Hepatocyte (in vitro differentiated cells): ENCODE measurements around the gene PXMP2.

Experiments used
- CTCF ChIP-seq: fragments of 200-600 bp; sonication (generic); IDR thresholded peaks from 2 replicates; pipeline ENCODE4 v1.5.1; 2016; ENCODE audit warnings: antibody characterized with exemption, mild to moderate bottlenecking; ENCODE audit not compliant: poor library complexity
- EZH2 ChIP-seq: fragments of 200-600 bp; sonication (generic); IDR thresholded peaks from 2 replicates; pipeline ENCODE4 v1.6.1; 2016; ENCODE audit warnings: antibody characterized with exemption, mild to moderate bottlenecking, borderline replicate concordance
- EZH2phosphoT487 ChIP-seq: fragments of 200-600 bp; sonication (generic); IDR thresholded peaks from one replicate; pipeline ENCODE4 v1.6.1; 2018; ENCODE audit warnings: antibody characterized with exemption, mild to moderate bottlenecking, low read depth, moderate library complexity; ENCODE audit not compliant: unreplicated experiment, severe bottlenecking

GRCh38 chr12:132702640-132703039 lies 15.3 kb downstream of the PXMP2 start:
- TF ChIP-seq CTCF = no peak
- no peak for TF ChIP-seq EZH2
- no peak for TF ChIP-seq EZH2phosphoT487
